ENCODE measurements around the gene PDAP1. TPM values are rescaled to one million over a fixed set of nuclear protein-coding genes. Genes with fewer than 3 reads are reported as not detected.
"Not testable (repeated sequence)": the region's sequence is repeated elsewhere in the genome, so short reads cannot be mapped to it uniquely, and the experiment has no call there.

The PDAP1 gene
- total RNA-seq, 1 experiment from 2014 or later, result 82.1 TPM

DNA sequence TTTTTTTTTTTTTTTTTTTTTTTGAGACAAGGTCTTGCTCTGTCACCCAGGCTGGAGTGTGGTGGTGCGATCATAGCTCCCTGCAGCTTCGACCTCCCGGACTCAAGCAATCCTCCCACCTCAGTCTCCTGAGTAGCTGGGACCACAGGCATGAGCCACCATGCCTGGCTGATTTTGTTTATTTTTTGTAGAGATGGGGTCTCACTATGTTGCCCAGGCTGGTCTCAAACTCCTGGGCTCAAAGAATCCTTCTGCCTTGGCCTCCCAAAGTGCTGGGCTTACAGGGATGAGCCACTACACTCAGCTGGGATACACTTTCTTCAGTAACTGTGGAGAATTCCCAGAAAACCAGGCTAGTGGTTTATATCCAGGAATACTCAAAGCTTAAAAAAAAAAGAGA lies 57.8 kb downstream of the PDAP1 start:
- DNase-seq (ENCODE audit: low read depth), result not testable (repeated sequence)

Other genes starting within 250 kb of the PDAP1 start
- gene KPNA7, start 200.5 kb downstream of the PDAP1 start, total RNA-seq (2014; rRNA removed; shearing (Covaris generic)), result not detected in 2 replicates
- 1.1 and 1.2 TPM in 2 replicates for gene MYH16, start 135.8 kb downstream of the PDAP1 start, total RNA-seq (2014; rRNA removed; shearing (Covaris generic))
- gene ARPC1A, start 82.7 kb downstream of the PDAP1 start, total RNA-seq (2014; rRNA removed; shearing (Covaris generic)), result 251 and 266 TPM in 2 replicates
- 248 and 283 TPM in 2 replicates for gene ARPC1B, start 33.9 kb downstream of the PDAP1 start, total RNA-seq (2014; rRNA removed; shearing (Covaris generic))
- gene BUD31, start 372 bp upstream of the PDAP1 start, total RNA-seq (2014; rRNA removed; shearing (Covaris generic)), result 210 and 240 TPM in 2 replicates
- gene PTCD1, start 30.2 kb upstream of the PDAP1 start, total RNA-seq (2014; rRNA removed; shearing (Covaris generic)), result 4.4 and 4.9 TPM in 2 replicates
- gene CPSF4, start 30.3 kb upstream of the PDAP1 start, total RNA-seq (2014; rRNA removed; shearing (Covaris generic)), result 21.7 and 22.6 TPM in 2 replicates
- gene ATP5MF, start 57.6 kb upstream of the PDAP1 start, total RNA-seq (2014; rRNA removed; shearing (Covaris generic)), result 2,749 and 4,266 TPM in 2 replicates
- 7.2 and 7.7 TPM in 2 replicates for gene ZNF789, start 64.3 kb upstream of the PDAP1 start, total RNA-seq (2014; rRNA removed; shearing (Covaris generic))
- gene ZNF394, start 91.7 kb upstream of the PDAP1 start, total RNA-seq (2014; rRNA removed; shearing (Covaris generic)), result 15.9 and 19.2 TPM in 2 replicates
- gene ZKSCAN5, start 96.1 kb upstream of the PDAP1 start, total RNA-seq (2014; rRNA removed; shearing (Covaris generic)), result 12.7 and 15.4 TPM in 2 replicates
- gene FAM200A, start 143.5 kb upstream of the PDAP1 start, total RNA-seq (2014; rRNA removed; shearing (Covaris generic)), result 9.5 and 10.8 TPM in 2 replicates
- gene ZNF655, start 150.0 kb upstream of the PDAP1 start, total RNA-seq (2014; rRNA removed; shearing (Covaris generic)), result 44.4 and 49.5 TPM in 2 replicates
- gene TMEM225B, start 189.7 kb upstream of the PDAP1 start, total RNA-seq (2014; rRNA removed; shearing (Covaris generic)), result 0.72 TPM in 1 of 2 replicates, not detected in the other
- 6.1 and 7.9 TPM in 2 replicates for gene ZSCAN25, start 208.3 kb upstream of the PDAP1 start, total RNA-seq (2014; rRNA removed; shearing (Covaris generic))

All from RPMI7951 (cell line).